GM12878 (cell line): ENCODE measurements around the gene TCERG1L. TPM values are rescaled to one million over a fixed set of nuclear protein-coding genes. Genes with fewer than 3 reads are reported as not detected.

Experiments used
- ATAC-seq: fragments of 200-7000 bp; cut with Tn5 transposase; 3 replicates; pipeline ENCODE4 v1.9.1; 2020; ENCODE audit warnings: mild to moderate bottlenecking, moderate library complexity
- BruUV-seq: library from RNA; stranded (reverse); fragments of 400-500 nt; replicated peaks from 2 replicates; lab custom pipeline; 2021; lab: Mats Ljungman, UMichigan
- CTCF ChIA-PET: fragments of 300-600 bp; sonication (Branson Sonifier 250); formaldehyde crosslinking; extraction: SDS; loops from one replicate; lab custom pipeline; 2021; ENCODE audit warnings: inconsistent platforms; lab: Yijun Ruan, JAX
- POLR2A ChIA-PET: fragments of 350-600 bp; formaldehyde crosslinking; extraction: SDS; loops from one replicate; lab custom pipeline; 2021; ENCODE audit warnings: inconsistent platforms; lab: Charles Lee
- RAD21 ChIA-PET: fragments of 300-600 bp; sonication (Branson Sonifier 250); formaldehyde crosslinking; loops from one replicate; lab custom pipeline; 2023; ENCODE audit warnings: antibody characterized with exemption; ENCODE audit not compliant: unreplicated experiment; lab: Charles Lee
- SMC1A ChIA-PET: fragments of 300-600 bp; sonication (Branson Sonifier 250); formaldehyde crosslinking; loops from one replicate; lab custom pipeline; 2023; ENCODE audit not compliant: unreplicated experiment, uncharacterized antibody; lab: Charles Lee
- DNase-seq: peaks from one replicate; pipeline ENCODE4 v3.0.0-alpha.2; 2011; ENCODE audit warnings: low read depth, low spot score
- FAIRE-seq: peaks from 3 replicates; lab custom pipeline; 2011; peaks lifted over from hg19 to GRCh38; lab: Jason Lieb, UNC
- H2AFZ ChIP-seq: 2 replicates; pipeline ENCODE4 v1.6.0; 2011; ENCODE audit warnings: low read depth, low read length, control low read depth; ENCODE audit not compliant: control insufficient read depth
- H3K27ac ChIP-seq: 2 replicates; pipeline ENCODE4 v1.5.1; 2011; ENCODE audit warnings: control low read depth; ENCODE audit not compliant: control insufficient read depth, insufficient read depth
- H3K27me3 ChIP-seq, 2 experiments: replicated peaks in 1 of 2; 2 replicates each; pipeline versions ENCODE4 v1.6.0 to v1.6.1; 2011; ENCODE audit warnings: low read length in 1 of 2; ENCODE audit not compliant: control insufficient read depth in 2 of 2, insufficient read depth in 2 of 2
- H3K36me3 ChIP-seq, 2 experiments: 2 replicates each; pipeline ENCODE4 v1.5.1; 2011; ENCODE audit warnings: low read length in 1 of 2; ENCODE audit not compliant: control insufficient read depth in 2 of 2, insufficient read depth in 2 of 2
- H3K4me1 ChIP-seq: 2 replicates; pipeline ENCODE4 v1.6.1; 2011; ENCODE audit warnings: mild to moderate bottlenecking, low read length, moderate library complexity, mixed read lengths; ENCODE audit not compliant: control insufficient read depth, insufficient read depth
- H3K4me2 ChIP-seq: 2 replicates; pipeline ENCODE4 v1.6.0; 2011; ENCODE audit warnings: control low read depth; ENCODE audit not compliant: control insufficient read depth, insufficient read depth
- H3K4me3 ChIP-seq: fragments of 200-600 bp; sonication (generic); 2 replicates; pipeline ENCODE4 v1.5.1; 2016
- H3K79me2 ChIP-seq: 2 replicates; pipeline ENCODE4 v1.6.0; 2011; ENCODE audit warnings: low read length; ENCODE audit not compliant: control insufficient read depth, insufficient read depth
- H3K9ac ChIP-seq: 2 replicates; pipeline ENCODE4 v1.8.0; 2011; ENCODE audit warnings: low read length, control low read depth, mixed read lengths; ENCODE audit not compliant: control insufficient read depth, insufficient read depth
- H3K9me3 ChIP-seq: replicated peaks from 3 replicates; pipeline ENCODE4 v1.5.1; 2011; ENCODE audit warnings: mild to moderate bottlenecking, low read length; ENCODE audit not compliant: control insufficient read depth, insufficient read depth
- H4K20me1 ChIP-seq: 2 replicates; pipeline ENCODE4 v1.6.0; 2011; ENCODE audit not compliant: control insufficient read depth, insufficient read depth
- BACH1 ChIP-seq: fragments of 450-650 bp; IDR thresholded peaks from 2 replicates; pipeline ENCODE4 v1.6.1; 2017; ENCODE audit warnings: mild to moderate bottlenecking, borderline replicate concordance
- ELK1 ChIP-seq: IDR thresholded peaks from 2 replicates; pipeline ENCODE4 v1.6.1; 2012; ENCODE audit warnings: low read depth, low read length, improper control_type of control experiment
- RCOR1 ChIP-seq: conservative IDR thresholded peaks from 2 replicates; pipeline ENCODE4 v1.6.1; 2012; ENCODE audit warnings: low read depth, low read length, improper control_type of control experiment
- RELB ChIP-seq: fragments of 450-650 bp; IDR thresholded peaks from 2 replicates; pipeline ENCODE4 v1.6.1; 2017; ENCODE audit warnings: low read depth, mild to moderate bottlenecking, moderate library complexity
- RFX5 ChIP-seq: IDR thresholded peaks from 2 replicates; pipeline ENCODE4 v1.6.1; 2011; ENCODE audit warnings: low read depth, low read length, improper control_type of control experiment
- SUZ12 ChIP-seq: fragments of 200-600 bp; sonication (generic); IDR thresholded peaks from one replicate; pipeline ENCODE4 v1.6.1; 2018; ENCODE audit warnings: antibody characterized with exemption, mild to moderate bottlenecking; ENCODE audit not compliant: unreplicated experiment
- TARDBP ChIP-seq: IDR thresholded peaks from 2 replicates; pipeline ENCODE4 v1.6.1; 2016; ENCODE audit warnings: borderline replicate concordance
- ZNF622 ChIP-seq: fragments of 450-650 bp; IDR thresholded peaks from 2 replicates; pipeline ENCODE4 v1.6.1; 2017; ENCODE audit warnings: mild to moderate bottlenecking, inconsistent platforms
- WGBS: methylation state at CpG from one replicate; pipeline ENCODE4 v1.1.6; 2016; ENCODE audit warnings: low lambda C conversion rate; ENCODE audit not compliant: insufficient replicate concordance, insufficient coverage; ENCODE audit errors: missing lambda C conversion rate; 5-methylcytosine and 5-hydroxymethylcytosine counted together
- in situ Hi-C: fragments of 300-500 bp; cut with MboI; formaldehyde crosslinking; loops from 9 replicates; pipeline ENCODE4 v1.14.3; 2018; ENCODE audit warnings: mixed read lengths
- intact Hi-C: fragments of 100-400 bp; cut with micrococcal nuclease; formaldehyde crosslinking; loops from one replicate; pipeline ENCODE4 v1.14.2; 2022; ENCODE audit not compliant: unreplicated experiment
- polyA plus RNA-seq, 11 experiments: library from polyadenylated mRNA; depleted of rRNA in 4 of 11; unstranded in 6 of 11; stranded (reverse) in 5 of 11; fragments of >200 nt; fragmentation: Nextera tagmentation in 4 of 11; fragmentation: Illumina TruSeq in 1 of 11; extraction: Ambion mirVana in 4 of 11; extraction: Trizol in 1 of 11; gene quantifications; 1 replicate in 1 of 11; 2 replicates in 10 of 11; pipeline versions ENCODE4 v1.2.1 to v1.2.3, GENCODE V29; 2011 to 2016; ENCODE audit warnings: inconsistent platforms in 2 of 11, missing spikeins in 2 of 11, low read depth in 1 of 11
- total RNA-seq, 4 experiments: library from RNA; depleted of rRNA in 3 of 4; stranded (reverse); fragments of >200 nt in 3 of 4; fragmentation: Illumina TruSeq in 1 of 4; extraction: Trizol in 1 of 4; gene quantifications; 2 replicates each; pipeline versions ENCODE4 v1.2.1 to v1.2.3, GENCODE V29; 2013 to 2021

TCERG1L gene
- total and polyA plus RNA-seq, 10 of the 15 experiments (the other 5 are each of a cell fraction or from before 2014, with no cell fraction given), result not detected

- no peak overlapping the region for H3K27ac ChIP-seq
- in situ Hi-C loops (no loop called here), intact Hi-C loops (no loop called here)
- ChIA-PET CTCF (no interaction called here), RAD21 (no interaction called here), SMC1A (no interaction called here), POLR2A (no interaction called here)
- H3K4me2 ChIP-seq, result no peak overlapping the region
- DNase-seq (no peak), FAIRE-seq (no peak)
- no peaks in the 10 kb centered on the region for H3K4me1 ChIP-seq
- H3K36me3 ChIP-seq, result no peaks in the 10 kb centered on the region
- H3K27me3 ChIP-seq, result no peaks in the 10 kb centered on the region
- H3K9me3 ChIP-seq, result no peaks in the 10 kb centered on the region; the same call in 2 of the 3 replicates
- H3K4me3 ChIP-seq, result no peak overlapping the region
- WGBS, result 67% methylated on average over 19 of the region's 19 CpGs
- BruUV-seq, result no TSS peak
- no peak overlapping the region for H3K9ac ChIP-seq
- no peak overlapping the region for H2AFZ ChIP-seq
- no peak for TF ChIP-seq ZNF622
- TF ChIP-seq, all 136 proteins: peak for 0
- ATAC-seq, result no peak
- H4K20me1 ChIP-seq, result no peaks in the 10 kb centered on the region
- H3K79me2 ChIP-seq, result no peaks in the 10 kb centered on the region
These were observed 217.6 kb downstream of the TCERG1L start for GRCh38 chr10:131093795-131094366.

GRCh38 chr10:131093346-131093745 is 218.2 kb downstream of the TCERG1L start:
- TF ChIP-seq RFX5, result no peak
- no peak for TF ChIP-seq BACH1
- no peak for TF ChIP-seq RCOR1
- no peak for TF ChIP-seq ELK1
- TF ChIP-seq TARDBP, result no peak
- no peak for TF ChIP-seq RELB
- TF ChIP-seq SUZ12, result no peak
- H3K27me3 ChIP-seq, result no peaks in the 10 kb centered on the region
- H3K9me3 ChIP-seq, result no peaks in the 10 kb centered on the region; the same call in 2 of the 3 replicates
- ChIA-PET SMC1A (no interaction called here), CTCF (no interaction called here), POLR2A (no interaction called here), RAD21 (no interaction called here)
- in situ Hi-C loops, result no loop called here
- no peak overlapping the region for H2AFZ ChIP-seq
- no peak for ATAC-seq
- H4K20me1 ChIP-seq, result no peaks in the 10 kb centered on the region
- no peaks in the 10 kb centered on the region for H3K36me3 ChIP-seq
- no peak for FAIRE-seq
- intact Hi-C loops, result no loop called here
- 73% methylated on average over 14 of the region's 14 CpGs for WGBS
- H3K4me1 ChIP-seq, result no peaks in the 10 kb centered on the region
- H3K9ac ChIP-seq, result no peak overlapping the region
- no peak overlapping the region for H3K27ac ChIP-seq
- H3K79me2 ChIP-seq, result no peaks in the 10 kb centered on the region
- no peak overlapping the region for H3K4me3 ChIP-seq
- H3K4me2 ChIP-seq, result no peak overlapping the region
- BruUV-seq, result no TSS peak
- DNase-seq, result no peak
